NCI-H1417 (cell line): Measurements from ENCODE around the gene RBM20.
A peak's percentile ranks its signal among the peaks of the same experiment; 100 is the strongest.

Experiments
- DNase-seq, 3 experiments: peaks; one replicate each; lab custom pipeline; 2025; lab: John Stamatoyannopoulos, UW

The RBM20 gene

GRCh38 chr10:110871298-110872084 is 227.4 kb downstream of the RBM20 start, which contains the start of gene PDCD4:
Gene PDCD4 (plus strand): TSS chr10:110871928. CDS start chr10:110876028, 4,100 bp downstream.
- peak; percentile 90 to 97 (median 92) for DNase-seq

GRCh38 chr10:110872145-110872983 is 228.2 kb downstream of the RBM20 start:
- DNase-seq, result peak; percentile 13 to 78 (median 71)

GRCh38 chr10:110872984-110873923 is 229.1 kb downstream of the RBM20 start:
- DNase-seq, result peak in 1 of 3 experiments; percentile 36

GRCh38 chr10:110873951-110874350 is 229.8 kb downstream of the RBM20 start:
- no peak for DNase-seq

- DNase-seq, result no peak
Observed at GRCh38 chr10:110876000-110876399, 231.9 kb downstream of the RBM20 start.

GRCh38 chr10:110876788-110877187 is 232.7 kb downstream of the RBM20 start:
- DNase-seq, result no peak

- no peak for DNase-seq
Observed at GRCh38 chr10:110880012-110880411, 235.9 kb downstream of the RBM20 start.

- no peak for DNase-seq
Observed at GRCh38 chr10:110881247-110881646, 237.1 kb downstream of the RBM20 start.

GRCh38 chr10:110881905-110882304 is 237.8 kb downstream of the RBM20 start:
- no peak for DNase-seq

- DNase-seq, result no peak
Observed at GRCh38 chr10:110883924-110884323, 239.8 kb downstream of the RBM20 start.

GRCh38 chr10:110885932-110886674 is 242.0 kb downstream of the RBM20 start:
- DNase-seq, result peak in 1 of 3 experiments; percentile 2

- no peak for DNase-seq
Observed at GRCh38 chr10:110887560-110887959, 243.4 kb downstream of the RBM20 start.
